HepG2 (cell line): Measurements from ENCODE around the gene VPS29. TPM values are rescaled to one million over a fixed set of nuclear protein-coding genes. Genes with fewer than 3 reads are reported as not detected.

ENCODE experiments used
- AHDC1 ChIP-seq: sonication (generic); formaldehyde crosslinking; IDR thresholded peaks from 2 replicates; pipeline ENCODE4 v1.5.1; 2020; ENCODE audit warnings: mild to moderate bottlenecking, missing genetic modification reagents, borderline replicate concordance
- CBX5 ChIP-seq: sonication (generic); formaldehyde crosslinking; IDR thresholded peaks from 2 replicates; pipeline ENCODE4 v1.4.0; 2020; ENCODE audit warnings: missing genetic modification reagents, borderline replicate concordance
- KMT2B ChIP-seq: IDR thresholded peaks from 2 replicates; pipeline ENCODE4 v1.6.1; 2016; ENCODE audit warnings: missing genetic modification reagents, missing compliant biosample characterization
- NFKB2 ChIP-seq: sonication (generic); formaldehyde crosslinking; IDR thresholded peaks from 2 replicates; pipeline ENCODE4 v1.4.0; 2020; ENCODE audit warnings: missing genetic modification reagents, borderline replicate concordance
- PAX8 ChIP-seq: sonication (generic); formaldehyde crosslinking; IDR thresholded peaks from 2 replicates; pipeline ENCODE4 v1.8.0; 2022; ENCODE audit warnings: mild to moderate bottlenecking, missing genetic modification reagents, borderline replicate concordance
- PHB2 ChIP-seq: fragments of 450-650 bp; IDR thresholded peaks from 2 replicates; pipeline ENCODE4 v1.6.1; 2018; ENCODE audit not compliant: partially characterized antibody
- RFX3 ChIP-seq: IDR thresholded peaks from 2 replicates; pipeline ENCODE4 v1.6.1; 2016; ENCODE audit warnings: missing biosample characterization, missing genetic modification reagents
- SAP130 ChIP-seq: IDR thresholded peaks from 2 replicates; pipeline ENCODE4 v1.6.1; 2016; ENCODE audit warnings: low read depth
- SP2 ChIP-seq: sonication (generic); formaldehyde crosslinking; IDR thresholded peaks from 2 replicates; pipeline ENCODE4 v1.5.1; 2020; ENCODE audit warnings: mild to moderate bottlenecking, missing genetic modification reagents
- SRSF4 ChIP-seq: fragments of 200-400 bp; formaldehyde crosslinking; IDR thresholded peaks from one replicate; pipeline ENCODE4 v1.6.1; 2018; ENCODE audit warnings: mild to moderate bottlenecking, low read depth, low read length, moderate library complexity; ENCODE audit not compliant: poor library complexity, severe bottlenecking
- SUZ12 ChIP-seq: fragments of 150-350 bp; IDR thresholded peaks from 2 replicates; pipeline ENCODE4 v1.6.1; 2014; ENCODE audit warnings: low read depth, low read length
- ZIK1 ChIP-seq: sonication (generic); formaldehyde crosslinking; IDR thresholded peaks from 2 replicates; pipeline ENCODE4 v1.5.0; 2020; ENCODE audit warnings: mild to moderate bottlenecking, low read depth, missing genetic modification reagents, borderline replicate concordance
- ZNF142 ChIP-seq: sonication (generic); formaldehyde crosslinking; IDR thresholded peaks from 2 replicates; pipeline ENCODE4 v1.4.0; 2020; ENCODE audit warnings: missing genetic modification reagents
- ZNF296 ChIP-seq: sonication (generic); formaldehyde crosslinking; conservative IDR thresholded peaks from 2 replicates; pipeline ENCODE4 v1.5.0; 2020; ENCODE audit warnings: mild to moderate bottlenecking, missing genetic modification reagents
- ZNF335 ChIP-seq: sonication (generic); formaldehyde crosslinking; IDR thresholded peaks from 2 replicates; pipeline ENCODE4 v1.4.0; 2020; ENCODE audit warnings: missing genetic modification reagents
- ZNF605 ChIP-seq: sonication (generic); formaldehyde crosslinking; IDR thresholded peaks from 2 replicates; pipeline ENCODE4 v1.8.0; 2022; ENCODE audit warnings: mild to moderate bottlenecking, missing genetic modification reagents
- ZNF720 ChIP-seq: sonication (generic); formaldehyde crosslinking; IDR thresholded peaks from 2 replicates; pipeline ENCODE4 v1.4.0; 2020; ENCODE audit warnings: missing genetic modification reagents
- ZNF761 ChIP-seq: sonication (generic); formaldehyde crosslinking; conservative IDR thresholded peaks from 2 replicates; pipeline ENCODE4 v1.4.0; 2020; ENCODE audit warnings: mild to moderate bottlenecking, missing genetic modification reagents
- ZNF768 ChIP-seq: sonication (generic); formaldehyde crosslinking; IDR thresholded peaks from 2 replicates; pipeline ENCODE4 v1.4.0; 2020; ENCODE audit warnings: missing genetic modification reagents
- ZNF850 ChIP-seq: sonication (generic); formaldehyde crosslinking; conservative IDR thresholded peaks from 2 replicates; pipeline ENCODE4 v1.9.0; 2021; ENCODE audit warnings: mild to moderate bottlenecking, missing genetic modification reagents
- ZNF891 ChIP-seq: sonication (generic); formaldehyde crosslinking; IDR thresholded peaks from 2 replicates; pipeline ENCODE4 v1.5.0; 2020; ENCODE audit warnings: mild to moderate bottlenecking, missing genetic modification reagents
- polyA plus RNA-seq, 8 experiments: library from polyadenylated mRNA; depleted of rRNA in 3 of 8; stranded (reverse) in 7 of 8; unstranded in 1 of 8; fragments of >200 nt; fragmentation: Illumina TruSeq in 4 of 8; extraction: Trizol in 4 of 8; gene quantifications; 2 replicates each; pipeline versions ENCODE4 v1.2.1 to v1.2.3, GENCODE V29; 2011 to 2016; ENCODE audit warnings: low read depth in 4 of 8, missing spikeins in 1 of 8, mixed read lengths in 1 of 8; ENCODE audit not compliant: insufficient read depth in 1 of 8
- total RNA-seq, 5 experiments: library from RNA; depleted of rRNA; stranded (reverse); fragments of >200 nt; fragmentation: Illumina TruSeq; extraction: Trizol; gene quantifications; 2 replicates each; pipeline ENCODE4 v1.2.3, GENCODE V29; 2016; ENCODE audit warnings: low read depth in 1 of 5

Gene VPS29
- total and polyA plus RNA-seq, 2 of the 13 experiments (the other 11 are each of a cell fraction or from before 2014, with no cell fraction given) = 107 to 114 TPM

GRCh38 chr12:110467847-110468213 is 34.1 kb downstream of the VPS29 start (continued):
- TF ChIP-seq CBX5 (CRISPR knock-in tag) (no peak), KMT2B (no peak), PAX8 (CRISPR knock-in tag) (no peak), ZNF335 (CRISPR knock-in tag) (no peak), ZNF720 (CRISPR knock-in tag) (no peak), ZNF891 (CRISPR knock-in tag) (no peak), ZNF850 (CRISPR knock-in tag) (no peak), NFKB2 (CRISPR knock-in tag) (0 out of 2 replicates have a peak, but pooled peaks have one; percentile 59), SP2 (CRISPR knock-in tag) (no peak), AHDC1 (no peak), ZNF605 (CRISPR knock-in tag) (no peak), ZIK1 (0 out of 2 replicates have a peak, but pooled peaks have one; percentile 16), SUZ12 (no peak), ZNF142 (peak; percentile 24; the same call in 1 of the 2 replicates), ZNF296 (no peak), PHB2 (no peak), SAP130 (CRISPR knock-in tag) (no peak), ZNF768 (0 out of 2 replicates have a peak, but pooled peaks have one; percentile 14), RFX3 (no peak), SRSF4 (no peak), ZNF761 (CRISPR knock-in tag) (0 out of 2 replicates have a peak, but pooled peaks have one; percentile 18)
